Glutamatergic neuron (in vitro differentiated cells): Measurements from ENCODE around the gene RDM1. TPM values are rescaled to one million over a fixed set of nuclear protein-coding genes. Genes with fewer than 3 reads are reported as not detected.

Source experiments
- DNase-seq: peaks from one replicate; pipeline ENCODE4 v3.0.0; 2022
- H3K27ac Mint-ChIP-seq: one replicate; pipeline ENCODE4 v1.8.0; 2020; ENCODE audit warnings: mild to moderate bottlenecking, mixed read lengths, inconsistent platforms; ENCODE audit not compliant: unreplicated experiment
- H3K27me3 Mint-ChIP-seq: one replicate; pipeline ENCODE4 v1.8.0; 2020; ENCODE audit warnings: mild to moderate bottlenecking, moderate library complexity, mixed read lengths, inconsistent platforms; ENCODE audit not compliant: unreplicated experiment
- H3K36me3 Mint-ChIP-seq: one replicate; pipeline ENCODE4 v1.8.0; 2020; ENCODE audit warnings: mild to moderate bottlenecking, mixed read lengths, inconsistent platforms; ENCODE audit not compliant: unreplicated experiment
- H3K4me1 Mint-ChIP-seq: one replicate; pipeline ENCODE4 v1.8.0; 2020; ENCODE audit warnings: mild to moderate bottlenecking, low read depth, mixed read lengths, inconsistent platforms; ENCODE audit not compliant: unreplicated experiment
- H3K4me3 Mint-ChIP-seq: one replicate; pipeline ENCODE4 v1.8.0; 2020; ENCODE audit warnings: mild to moderate bottlenecking, mixed read lengths, inconsistent platforms; ENCODE audit not compliant: unreplicated experiment
- H3K9me3 Mint-ChIP-seq: one replicate; pipeline ENCODE4 v1.8.0; 2020; ENCODE audit warnings: mild to moderate bottlenecking, moderate library complexity, mixed read lengths, inconsistent platforms; ENCODE audit not compliant: unreplicated experiment
- long read RNA-seq: library from polyadenylated mRNA; unstranded; transcript quantifications from one replicate; pipeline ENCODE4 v2.0.0, GENCODE V29; 2020; ENCODE audit not compliant: unreplicated experiment
- total RNA-seq: library from RNA; stranded (reverse); fragmentation: NEBNext Ultra II Directional; extraction: Animal tissue kit (Norgen Biotek cat#: 25700); gene quantifications from one replicate; pipeline ENCODE4 v1.2.1, GENCODE V29; 2021; ENCODE audit not compliant: unreplicated experiment
- TF ChIP-seq, protein P1 (sequence below): fragments of 200-600 bp; sonication (generic); IDR thresholded peaks from one replicate; pipeline ENCODE4 v1.5.0; 2021; ENCODE audit not compliant: partially characterized antibody, unreplicated experiment

The RDM1 gene, protein sequence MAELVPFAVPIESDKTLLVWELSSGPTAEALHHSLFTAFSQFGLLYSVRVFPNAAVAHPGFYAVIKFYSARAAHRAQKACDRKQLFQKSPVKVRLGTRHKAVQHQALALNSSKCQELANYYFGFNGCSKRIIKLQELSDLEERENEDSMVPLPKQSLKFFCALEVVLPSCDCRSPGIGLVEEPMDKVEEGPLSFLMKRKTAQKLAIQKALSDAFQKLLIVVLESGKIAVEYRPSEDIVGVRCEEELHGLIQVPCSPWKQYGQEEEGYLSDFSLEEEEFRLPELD
- total RNA-seq = not detected
- long read RNA-seq = 0 reads

DNA sequence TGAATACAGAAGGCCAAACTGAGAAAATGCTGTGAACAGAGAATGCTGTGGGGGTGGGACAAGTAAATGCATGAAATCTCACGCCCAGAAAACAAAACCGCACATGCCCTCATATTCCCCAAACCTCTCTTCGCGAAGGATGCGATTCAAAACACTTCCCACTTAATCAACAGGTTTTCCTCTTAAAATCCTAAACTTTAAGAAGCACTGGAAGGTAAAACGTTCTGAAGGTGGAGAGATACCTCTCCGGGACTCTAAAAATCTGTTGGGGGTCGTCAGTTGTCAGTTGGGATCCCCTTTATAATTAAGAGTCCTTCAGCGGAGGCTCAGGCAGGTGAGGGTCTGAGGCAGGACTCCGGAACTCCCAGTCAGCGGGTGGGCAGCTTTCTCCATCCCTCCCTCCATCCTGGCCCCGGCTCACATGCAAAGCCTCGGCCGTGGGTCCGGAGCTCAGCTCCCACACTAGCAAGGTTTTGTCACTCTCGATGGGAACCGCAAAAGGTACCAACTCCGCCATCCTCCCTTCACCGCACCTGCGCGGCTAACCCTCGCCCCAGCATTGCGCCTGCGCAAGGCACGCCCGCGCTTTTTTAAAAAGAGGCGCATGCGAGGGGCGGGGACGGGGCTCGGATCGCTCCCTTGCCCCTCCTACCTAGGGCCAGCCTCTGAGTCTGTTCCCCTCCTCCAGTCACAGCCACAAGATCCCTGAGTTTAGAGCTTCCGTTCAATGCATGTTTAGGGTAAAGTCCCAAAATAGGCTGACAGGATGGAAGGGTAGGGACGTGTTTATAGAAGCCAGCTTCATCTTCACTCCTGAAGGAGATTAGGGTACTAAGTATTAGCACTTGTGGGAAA lies at the start of gene RDM1:
TSS of gene RDM1 (minus strand) at position 563 of the 855 bp plus-strand sequence. CDS start at position 517, 46 bp downstream.
- H3K9me3 Mint-ChIP-seq = no peaks in the 10 kb centered on the region
- TF ChIP-seq, protein P1, sequence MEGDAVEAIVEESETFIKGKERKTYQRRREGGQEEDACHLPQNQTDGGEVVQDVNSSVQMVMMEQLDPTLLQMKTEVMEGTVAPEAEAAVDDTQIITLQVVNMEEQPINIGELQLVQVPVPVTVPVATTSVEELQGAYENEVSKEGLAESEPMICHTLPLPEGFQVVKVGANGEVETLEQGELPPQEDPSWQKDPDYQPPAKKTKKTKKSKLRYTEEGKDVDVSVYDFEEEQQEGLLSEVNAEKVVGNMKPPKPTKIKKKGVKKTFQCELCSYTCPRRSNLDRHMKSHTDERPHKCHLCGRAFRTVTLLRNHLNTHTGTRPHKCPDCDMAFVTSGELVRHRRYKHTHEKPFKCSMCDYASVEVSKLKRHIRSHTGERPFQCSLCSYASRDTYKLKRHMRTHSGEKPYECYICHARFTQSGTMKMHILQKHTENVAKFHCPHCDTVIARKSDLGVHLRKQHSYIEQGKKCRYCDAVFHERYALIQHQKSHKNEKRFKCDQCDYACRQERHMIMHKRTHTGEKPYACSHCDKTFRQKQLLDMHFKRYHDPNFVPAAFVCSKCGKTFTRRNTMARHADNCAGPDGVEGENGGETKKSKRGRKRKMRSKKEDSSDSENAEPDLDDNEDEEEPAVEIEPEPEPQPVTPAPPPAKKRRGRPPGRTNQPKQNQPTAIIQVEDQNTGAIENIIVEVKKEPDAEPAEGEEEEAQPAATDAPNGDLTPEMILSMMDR = no peak
- peaks cover 2% of the 10 kb centered on the region for H3K27me3 Mint-ChIP-seq
- H3K4me1 Mint-ChIP-seq = no peaks in the 10 kb centered on the region
- no peaks in the 10 kb centered on the region for H3K36me3 Mint-ChIP-seq
- no peak within 1 kb of the TSS for H3K27ac Mint-ChIP-seq
- peak within 1 kb of the TSS; percentile 90 for H3K4me3 Mint-ChIP-seq
- peak; percentile 80 for DNase-seq

DNA sequence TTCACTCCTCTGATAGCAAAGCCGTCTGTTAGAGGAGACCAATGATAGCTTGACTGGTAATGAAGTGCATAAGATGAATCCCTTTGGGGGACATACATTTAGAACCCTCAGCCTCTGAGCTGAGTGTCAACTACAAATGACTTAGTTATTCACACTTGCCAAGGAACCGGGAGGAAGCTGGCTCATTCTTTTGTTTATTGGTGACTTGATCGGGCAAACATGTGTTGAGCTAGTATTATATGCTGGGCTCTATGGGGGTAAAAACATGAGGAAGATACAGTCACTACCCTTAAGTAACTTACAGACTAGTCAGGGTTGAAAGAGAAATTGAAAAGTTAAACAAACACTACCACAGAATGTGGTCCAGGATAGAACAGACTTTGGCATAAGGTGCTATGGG lies 47.8 kb upstream of the RDM1 start:
- H3K9me3 Mint-ChIP-seq = no peaks in the 10 kb centered on the region
- no peak overlapping the region for H3K4me3 Mint-ChIP-seq
- peaks cover 4% of the 10 kb centered on the region for H3K27me3 Mint-ChIP-seq
- no peak overlapping the region for H3K27ac Mint-ChIP-seq
- H3K36me3 Mint-ChIP-seq = no peaks in the 10 kb centered on the region
- DNase-seq = no peak
- TF ChIP-seq, protein P1 = no peak
- no peaks in the 10 kb centered on the region for H3K4me1 Mint-ChIP-seq

DNA sequence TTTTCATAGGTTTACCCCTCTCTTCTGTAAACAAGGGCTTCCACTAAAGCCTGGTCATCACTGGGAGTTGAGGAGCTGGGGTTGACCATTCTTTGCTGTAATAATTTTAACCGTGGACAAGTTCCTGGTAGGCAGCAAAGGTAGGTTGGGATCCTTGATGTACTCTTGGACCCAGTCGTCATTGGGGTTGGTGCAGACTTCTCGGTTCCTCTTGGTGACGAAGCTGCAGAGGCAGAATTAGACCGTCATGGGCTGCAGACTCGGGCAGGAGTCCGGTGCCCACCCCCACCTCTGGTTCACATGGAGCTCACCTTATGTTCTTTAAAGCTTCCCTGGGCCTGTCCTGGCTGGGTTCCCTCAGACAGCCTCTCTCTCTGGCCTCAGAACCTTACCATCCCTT lies 46.9 kb upstream of the RDM1 start:
- Mint-ChIP-seq H3K4me1 (no peaks in the 10 kb centered on the region), H3K9me3 (no peaks in the 10 kb centered on the region), H3K27ac (no peak overlapping the region), H3K4me3 (no peak overlapping the region), H3K27me3 (peaks cover 4% of the 10 kb centered on the region), H3K36me3 (no peaks in the 10 kb centered on the region)
- DNase-seq = no peak
- TF ChIP-seq, protein P1 = no peak

DNA sequence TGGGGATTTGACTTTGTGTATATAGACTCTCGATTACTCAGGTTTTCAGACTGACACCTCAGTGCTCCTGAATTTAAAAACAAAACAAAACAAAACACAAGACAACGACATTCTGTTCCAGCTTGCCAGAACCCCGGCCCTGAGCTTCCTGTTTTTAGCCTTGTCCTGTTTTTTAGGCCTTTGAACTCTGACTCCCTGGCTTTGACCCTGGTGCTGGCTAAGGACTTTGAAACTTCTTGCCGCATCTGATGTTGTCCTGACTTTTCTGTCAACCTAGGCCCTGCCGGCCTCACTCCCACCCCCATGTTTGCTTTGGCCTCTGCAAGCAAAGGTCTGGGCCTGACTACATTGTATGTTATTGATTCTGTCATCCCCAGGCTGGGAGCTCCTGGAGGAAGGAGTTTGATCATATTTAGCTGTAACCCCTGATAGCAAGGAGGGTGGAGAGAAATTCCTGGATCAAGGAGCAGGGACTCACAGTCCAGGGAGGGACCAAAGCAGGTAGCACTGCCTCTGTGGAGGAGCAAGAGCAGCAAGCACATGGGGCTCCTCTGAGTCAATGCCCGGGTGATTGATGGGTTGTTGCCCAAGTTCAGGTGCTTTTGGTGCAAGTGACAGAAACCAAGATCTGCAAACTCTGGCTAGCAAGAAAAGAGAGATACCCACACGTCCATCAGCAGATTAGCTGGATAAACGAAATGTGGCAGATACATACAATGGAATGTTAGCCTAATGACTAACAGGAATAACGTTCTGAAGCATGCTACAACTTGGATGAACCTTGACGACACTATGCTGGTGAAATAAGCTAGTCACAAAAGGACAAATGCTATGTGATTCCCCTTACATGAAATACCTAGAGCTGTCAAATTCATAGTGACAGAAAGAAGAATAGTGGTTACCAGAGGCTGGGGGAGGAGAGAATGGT lies 43.0 kb upstream of the RDM1 start:
- no peaks in the 10 kb centered on the region for H3K36me3 Mint-ChIP-seq
- H3K4me1 Mint-ChIP-seq = no peaks in the 10 kb centered on the region
- H3K27me3 Mint-ChIP-seq = no peaks in the 10 kb centered on the region
- H3K4me3 Mint-ChIP-seq = no peak overlapping the region
- TF ChIP-seq, protein P1 = no peak
- H3K27ac Mint-ChIP-seq = no peak overlapping the region
- H3K9me3 Mint-ChIP-seq = no peaks in the 10 kb centered on the region
- no peak for DNase-seq
